ENCODE measurements around the gene MEIS1.

The MEIS1 gene

GRCh38 chr2:66472225-66472843 lies 37.4 kb downstream of the MEIS1 start:
- no peak overlapping the region for H3K4me3 ChIP-seq (ENCODE audit: low read length)
- H3K36me3 ChIP-seq (ENCODE audit: control insufficient read depth, low read length) = no peaks in the 10 kb centered on the region
- H3K27ac ChIP-seq (ENCODE audit: low read depth, low read length) = no peak overlapping the region
- TF ChIP-seq EZH2phosphoT487 (IDR thresholded peaks at IDR 0.05; ENCODE audit: borderline replicate concordance, low read length) = no peak
- no peak for TF ChIP-seq CTCF (IDR thresholded peaks at IDR 0.05; ENCODE audit: low read depth, low read length, poor library complexity, severe bottlenecking)
- peak overlapping the region; percentile 3; the same call in 1 of the 2 replicates for H3K4me2 ChIP-seq (ENCODE audit: low read length)
- H3K9me3 ChIP-seq (ENCODE audit: control insufficient read depth, insufficient read depth, low read length) = no peaks in the 10 kb centered on the region
- peaks cover 58% of the 10 kb centered on the region for H3K4me1 ChIP-seq (ENCODE audit: control insufficient read depth, low read length)
- no peaks in the 10 kb centered on the region for H4K20me1 ChIP-seq (ENCODE audit: control insufficient read depth, insufficient read depth, low read depth, low read length)
- no peaks in the 10 kb centered on the region for H3K79me2 ChIP-seq (ENCODE audit: control insufficient read depth, low read length)
- H3K9me2 ChIP-seq (replicated peaks; ENCODE audit: control insufficient read depth, low read length) = no peaks in the 10 kb centered on the region
- no peaks in the 10 kb centered on the region for H3F3A ChIP-seq (ENCODE audit: control insufficient read depth, insufficient read depth)
- H3K27me3 ChIP-seq (ENCODE audit: control insufficient read depth, low read length) = no peaks in the 10 kb centered on the region

- H3K79me2 ChIP-seq (ENCODE audit: control insufficient read depth, low read length) = no peaks in the 10 kb centered on the region
- H3K9me3 ChIP-seq (ENCODE audit: control insufficient read depth, insufficient read depth, low read length) = no peaks in the 10 kb centered on the region
- no peaks in the 10 kb centered on the region for H3K36me3 ChIP-seq (ENCODE audit: control insufficient read depth, low read length)
- no peaks in the 10 kb centered on the region for H3F3A ChIP-seq (ENCODE audit: control insufficient read depth, insufficient read depth)
- H3K4me2 ChIP-seq (ENCODE audit: low read length) = no peak overlapping the region
- H3K27me3 ChIP-seq (ENCODE audit: control insufficient read depth, low read length) = no peaks in the 10 kb centered on the region
- no peaks in the 10 kb centered on the region for H3K9me2 ChIP-seq (replicated peaks; ENCODE audit: control insufficient read depth, low read length)
- H3K4me1 ChIP-seq (ENCODE audit: control insufficient read depth, low read length) = peaks cover 39% of the 10 kb centered on the region
- no peak overlapping the region for H3K27ac ChIP-seq (ENCODE audit: low read depth, low read length)
- TF ChIP-seq EZH2phosphoT487 (IDR thresholded peaks at IDR 0.05; ENCODE audit: borderline replicate concordance, low read length) (no peak), CTCF (IDR thresholded peaks at IDR 0.05; ENCODE audit: low read depth, low read length, poor library complexity, severe bottlenecking) (no peak)
- H4K20me1 ChIP-seq (ENCODE audit: control insufficient read depth, insufficient read depth, low read depth, low read length) = no peaks in the 10 kb centered on the region
- H3K4me3 ChIP-seq (ENCODE audit: low read length) = no peak overlapping the region
Measured at GRCh38 chr2:66477135-66477842, 42.4 kb downstream of the MEIS1 start.

GRCh38 chr2:66478299-66478698 lies 43.4 kb downstream of the MEIS1 start:
- H3F3A ChIP-seq (ENCODE audit: control insufficient read depth, insufficient read depth) = no peaks in the 10 kb centered on the region
- peak overlapping the region; percentile 21; the same call in 1 of the 2 replicates for H3K4me2 ChIP-seq (ENCODE audit: low read length)
- no peaks in the 10 kb centered on the region for H3K79me2 ChIP-seq (ENCODE audit: control insufficient read depth, low read length)
- H3K27ac ChIP-seq (ENCODE audit: low read depth, low read length) = no peak overlapping the region
- H3K9me2 ChIP-seq (replicated peaks; ENCODE audit: control insufficient read depth, low read length) = no peaks in the 10 kb centered on the region
- no peak for TF ChIP-seq CTCF (IDR thresholded peaks at IDR 0.05; ENCODE audit: low read depth, low read length, poor library complexity, severe bottlenecking)
- no peak for TF ChIP-seq EZH2phosphoT487 (IDR thresholded peaks at IDR 0.05; ENCODE audit: borderline replicate concordance, low read length)
- no peaks in the 10 kb centered on the region for H3K27me3 ChIP-seq (ENCODE audit: control insufficient read depth, low read length)
- H3K4me3 ChIP-seq (ENCODE audit: low read length) = no peak overlapping the region
- no peaks in the 10 kb centered on the region for H3K9me3 ChIP-seq (ENCODE audit: control insufficient read depth, insufficient read depth, low read length)
- no peaks in the 10 kb centered on the region for H4K20me1 ChIP-seq (ENCODE audit: control insufficient read depth, insufficient read depth, low read depth, low read length)
- H3K36me3 ChIP-seq (ENCODE audit: control insufficient read depth, low read length) = no peaks in the 10 kb centered on the region
- H3K4me1 ChIP-seq (ENCODE audit: control insufficient read depth, low read length) = peaks cover 30% of the 10 kb centered on the region
